B cell (primary cell): ENCODE results near the gene SFXN3. TPM values are rescaled to one million over a fixed set of nuclear protein-coding genes. Genes with fewer than 3 reads are reported as not detected.

ENCODE experiments used
- ATAC-seq: fragments of 200-7000 bp; cut with Tn5 transposase; one replicate; pipeline ENCODE4 v1.10.0; 2021; ENCODE audit warnings: low read depth, mild to moderate bottlenecking, moderate number of reproducible peaks, moderate library complexity
- CTCF ChIA-PET: fragments of 350-600 bp; sonication (Branson Sonifier 250); formaldehyde crosslinking; loops from one replicate; lab custom pipeline; 2021; ENCODE audit warnings: antibody characterized with exemption, inconsistent platforms; lab: Charles Lee
- POLR2A ChIA-PET: fragments of 350-600 bp; sonication (Branson Sonifier 250); formaldehyde crosslinking; loops from one replicate; lab custom pipeline; 2021; ENCODE audit warnings: antibody characterized with exemption; lab: Charles Lee
- DNase-seq: peaks from one replicate; pipeline ENCODE4 v3.0.0; 2013
- H2AFZ ChIP-seq: 2 replicates; pipeline ENCODE4 v1.6.1; 2012; ENCODE audit warnings: mild to moderate bottlenecking, low read depth, low read length; ENCODE audit not compliant: insufficient read depth, poor library complexity, severe bottlenecking
- H3K27ac ChIP-seq, 2 donors: 1 replicate in 1 of 2; 2 replicates in 1 of 2; pipeline ENCODE4 v1.5.1; 2012 to 2013; ENCODE audit warnings: low read length in 2 of 2, mild to moderate bottlenecking in 2 of 2, moderate library complexity in 1 of 2
- H3K27me3 ChIP-seq, 4 experiments: fragments of 200-600 bp in 1 of 4; sonication (generic) in 1 of 4; replicated peaks in 1 of 4; 1 replicate in 2 of 4; 2 replicates in 2 of 4; pipeline versions ENCODE4 v1.6.1 to v1.7.0; 2013 to 2016; ENCODE audit warnings: low read length in 3 of 4, mild to moderate bottlenecking in 2 of 4, mixed read lengths in 1 of 4, moderate library complexity in 1 of 4; ENCODE audit not compliant: insufficient read depth in 4 of 4, control insufficient read depth in 3 of 4; ENCODE audit errors: control extremely low read depth in 1 of 4
- H3K36me3 ChIP-seq, 2 experiments: replicated peaks in 1 of 2; 1 replicate in 1 of 2; 2 replicates in 1 of 2; pipeline versions ENCODE4 v1.6.1 to v1.7.1; 2013; ENCODE audit warnings: low read length in 1 of 2; ENCODE audit not compliant: insufficient read depth in 2 of 2, control insufficient read depth in 1 of 2; ENCODE audit errors: control extremely low read depth in 1 of 2, extremely low read depth in 1 of 2
- H3K4me1 ChIP-seq, 2 donors: fragments of 200-600 bp in 1 of 2; sonication (generic) in 1 of 2; 1 replicate in 1 of 2; 2 replicates in 1 of 2; pipeline versions ENCODE4 v1.5.1 to v1.6.1; 2013 to 2017; ENCODE audit warnings: low read length in 2 of 2; ENCODE audit not compliant: control insufficient read depth in 2 of 2, insufficient read depth in 2 of 2
- H3K4me2 ChIP-seq: replicated peaks from 2 replicates; pipeline ENCODE3; 2012; ENCODE audit warnings: mild to moderate bottlenecking, low read depth, low read length; ENCODE audit not compliant: poor library complexity, severe bottlenecking
- H3K4me3 ChIP-seq, 5 experiments: fragments of 200-600 bp in 1 of 5; sonication (generic) in 1 of 5; 1 replicate in 3 of 5; 2 replicates in 2 of 5; pipeline versions ENCODE4 v1.5.1 to v1.7.0; 2011 to 2016; ENCODE audit warnings: low read length in 4 of 5, mild to moderate bottlenecking in 4 of 5, low read depth in 2 of 5, control low read depth in 1 of 5, moderate library complexity in 1 of 5; ENCODE audit not compliant: insufficient read depth in 1 of 5; ENCODE audit errors: control extremely low read depth in 1 of 5, extremely low read depth in 1 of 5
- H3K79me2 ChIP-seq: fragments of 200-600 bp; sonication (generic); one replicate; pipeline ENCODE4 v1.6.0; 2016; ENCODE audit warnings: low read length; ENCODE audit not compliant: control insufficient read depth, insufficient read depth
- H3K9ac ChIP-seq: fragments of 200-600 bp; sonication (generic); 2 replicates; pipeline ENCODE4 v1.6.1; 2017; ENCODE audit warnings: mild to moderate bottlenecking, low read length, moderate library complexity
- H3K9me3 ChIP-seq, 3 donors: one replicate each; pipeline versions ENCODE4 v1.6.1 to v1.7.1; 2013; ENCODE audit warnings: low read length in 2 of 3; ENCODE audit not compliant: control insufficient read depth in 2 of 3, insufficient read depth in 1 of 3; ENCODE audit errors: control extremely low read depth in 1 of 3
- H4K20me1 ChIP-seq: 2 replicates; pipeline ENCODE4 v1.6.0; 2012; ENCODE audit warnings: mild to moderate bottlenecking, low read length; ENCODE audit not compliant: insufficient read depth, control insufficient read depth, poor library complexity, severe bottlenecking
- H3K27ac Mint-ChIP-seq: one replicate; pipeline ENCODE4 v1.8.0; 2021; ENCODE audit warnings: mixed read lengths
- H3K27me3 Mint-ChIP-seq: one replicate; pipeline ENCODE4 v1.8.0; 2021; ENCODE audit warnings: mixed read lengths
- H3K4me1 Mint-ChIP-seq: one replicate; pipeline ENCODE4 v1.8.0; 2021; ENCODE audit warnings: mixed read lengths
- H3K4me3 Mint-ChIP-seq: one replicate; pipeline ENCODE4 v1.8.0; 2021; ENCODE audit warnings: mixed read lengths
- H3K9me3 Mint-ChIP-seq: one replicate; pipeline ENCODE4 v1.8.0; 2022; ENCODE audit warnings: mixed read lengths; ENCODE audit not compliant: insufficient read depth
- EZH2 ChIP-seq: IDR thresholded peaks from 2 replicates; pipeline ENCODE4 v1.6.1; 2012; ENCODE audit warnings: borderline replicate concordance, low read depth, mild to moderate bottlenecking, moderate library complexity, low read length; ENCODE audit not compliant: insufficient read depth, poor library complexity, severe bottlenecking
- WGBS: methylation state at CpG from one replicate; pipeline ENCODE4 v1.1.5; 2013; ENCODE audit warnings: missing lambda C conversion rate; ENCODE audit not compliant: insufficient coverage; 5-methylcytosine and 5-hydroxymethylcytosine counted together
- intact Hi-C: fragments of 100-400 bp; cut with micrococcal nuclease; formaldehyde crosslinking; loops from one replicate; pipeline ENCODE4 v1.10.0; 2022
- polyA plus RNA-seq: library from polyadenylated mRNA; depleted of rRNA; stranded (reverse); fragments of >200 nt; gene quantifications from 2 replicates; pipeline ENCODE4 v1.2.3, GENCODE V29; 2012
- total RNA-seq, 2 donors: library from RNA; stranded (reverse); fragments of 120-200 nt in 1 of 2; gene quantifications; 1 replicate in 1 of 2; 2 replicates in 1 of 2; pipeline versions ENCODE4 v1.2.3 to v1.2.4, GENCODE V29; 2013 to 2022
- TF ChIP-seq, protein P1 (sequence below): fragments of 200-600 bp; IDR thresholded peaks from one replicate; pipeline ENCODE4 v1.8.0; 2022; ENCODE audit warnings: antibody characterized with exemption, mild to moderate bottlenecking

Gene SFXN3
- total and polyA plus RNA-seq, 2 donors (not counting 1 experiment from before 2014, with no cell fraction given), result 44.2 to 51.7 TPM

DNA sequence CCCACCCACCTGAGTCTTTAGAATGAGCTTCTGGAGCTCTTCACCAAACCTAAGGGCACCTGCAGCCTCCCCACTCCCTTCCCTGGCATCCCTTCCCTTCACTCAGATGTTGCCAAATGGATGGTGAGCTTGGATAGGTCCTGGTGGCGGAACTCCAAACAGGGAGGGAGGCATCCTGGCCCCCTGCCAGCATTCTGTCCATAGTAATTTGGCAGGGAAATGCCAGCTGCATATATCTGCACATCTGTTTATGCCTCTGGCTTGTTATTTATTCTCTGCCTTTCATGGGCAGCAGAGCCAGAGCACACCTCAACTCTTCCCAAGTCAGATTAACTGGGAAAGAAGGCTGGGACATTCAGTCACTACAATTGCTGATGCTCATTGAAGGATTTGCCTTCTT is 48.8 kb downstream of the SFXN3 start:
- H3K4me3 Mint-ChIP-seq, result no peak overlapping the region
- no peaks in the 10 kb centered on the region for H4K20me1 ChIP-seq
- H3K4me3 ChIP-seq, result no peak overlapping the region
- no peaks in the 10 kb centered on the region for H3K79me2 ChIP-seq
- no peaks in the 10 kb centered on the region for H3K4me1 ChIP-seq
- ChIA-PET CTCF (interaction anchor here (0.7 to 1.2 kb wide), 2 partner anchors 16 to 41 kb away, joined by 3 to 4 read pairs; no protein-coding TSS in a partner anchor), POLR2A (interaction anchor here (0.6 kb wide), 1 partner anchor 27 kb away, joined by 3 read pairs; no protein-coding TSS in a partner anchor)
- H3K27me3 Mint-ChIP-seq, result peaks cover 65% of the 10 kb centered on the region
- H3K9ac ChIP-seq, result no peak overlapping the region
- H3K9me3 Mint-ChIP-seq, result no peaks in the 10 kb centered on the region
- DNase-seq (no peak), ATAC-seq (no peak)
- H3K9me3 ChIP-seq, result no peaks in the 10 kb centered on the region
- intact Hi-C loops, result no loop called here
- H2AFZ ChIP-seq, result no peak overlapping the region
- no peak for TF ChIP-seq EZH2
- TF ChIP-seq, protein P1, sequence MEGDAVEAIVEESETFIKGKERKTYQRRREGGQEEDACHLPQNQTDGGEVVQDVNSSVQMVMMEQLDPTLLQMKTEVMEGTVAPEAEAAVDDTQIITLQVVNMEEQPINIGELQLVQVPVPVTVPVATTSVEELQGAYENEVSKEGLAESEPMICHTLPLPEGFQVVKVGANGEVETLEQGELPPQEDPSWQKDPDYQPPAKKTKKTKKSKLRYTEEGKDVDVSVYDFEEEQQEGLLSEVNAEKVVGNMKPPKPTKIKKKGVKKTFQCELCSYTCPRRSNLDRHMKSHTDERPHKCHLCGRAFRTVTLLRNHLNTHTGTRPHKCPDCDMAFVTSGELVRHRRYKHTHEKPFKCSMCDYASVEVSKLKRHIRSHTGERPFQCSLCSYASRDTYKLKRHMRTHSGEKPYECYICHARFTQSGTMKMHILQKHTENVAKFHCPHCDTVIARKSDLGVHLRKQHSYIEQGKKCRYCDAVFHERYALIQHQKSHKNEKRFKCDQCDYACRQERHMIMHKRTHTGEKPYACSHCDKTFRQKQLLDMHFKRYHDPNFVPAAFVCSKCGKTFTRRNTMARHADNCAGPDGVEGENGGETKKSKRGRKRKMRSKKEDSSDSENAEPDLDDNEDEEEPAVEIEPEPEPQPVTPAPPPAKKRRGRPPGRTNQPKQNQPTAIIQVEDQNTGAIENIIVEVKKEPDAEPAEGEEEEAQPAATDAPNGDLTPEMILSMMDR, result no peak
- no peak overlapping the region for H3K4me2 ChIP-seq
- H3K36me3 ChIP-seq, result no peaks in the 10 kb centered on the region
- H3K27ac Mint-ChIP-seq, result no peak overlapping the region
- peaks cover 0 to 71% (median 29%) of the 10 kb centered on the region in 4 experiments for H3K27me3 ChIP-seq
- H3K27ac ChIP-seq, result no peak overlapping the region
- no peaks in the 10 kb centered on the region for H3K4me1 Mint-ChIP-seq
- WGBS, result 60% methylated on average over 1 of the region's 1 CpG

DNA sequence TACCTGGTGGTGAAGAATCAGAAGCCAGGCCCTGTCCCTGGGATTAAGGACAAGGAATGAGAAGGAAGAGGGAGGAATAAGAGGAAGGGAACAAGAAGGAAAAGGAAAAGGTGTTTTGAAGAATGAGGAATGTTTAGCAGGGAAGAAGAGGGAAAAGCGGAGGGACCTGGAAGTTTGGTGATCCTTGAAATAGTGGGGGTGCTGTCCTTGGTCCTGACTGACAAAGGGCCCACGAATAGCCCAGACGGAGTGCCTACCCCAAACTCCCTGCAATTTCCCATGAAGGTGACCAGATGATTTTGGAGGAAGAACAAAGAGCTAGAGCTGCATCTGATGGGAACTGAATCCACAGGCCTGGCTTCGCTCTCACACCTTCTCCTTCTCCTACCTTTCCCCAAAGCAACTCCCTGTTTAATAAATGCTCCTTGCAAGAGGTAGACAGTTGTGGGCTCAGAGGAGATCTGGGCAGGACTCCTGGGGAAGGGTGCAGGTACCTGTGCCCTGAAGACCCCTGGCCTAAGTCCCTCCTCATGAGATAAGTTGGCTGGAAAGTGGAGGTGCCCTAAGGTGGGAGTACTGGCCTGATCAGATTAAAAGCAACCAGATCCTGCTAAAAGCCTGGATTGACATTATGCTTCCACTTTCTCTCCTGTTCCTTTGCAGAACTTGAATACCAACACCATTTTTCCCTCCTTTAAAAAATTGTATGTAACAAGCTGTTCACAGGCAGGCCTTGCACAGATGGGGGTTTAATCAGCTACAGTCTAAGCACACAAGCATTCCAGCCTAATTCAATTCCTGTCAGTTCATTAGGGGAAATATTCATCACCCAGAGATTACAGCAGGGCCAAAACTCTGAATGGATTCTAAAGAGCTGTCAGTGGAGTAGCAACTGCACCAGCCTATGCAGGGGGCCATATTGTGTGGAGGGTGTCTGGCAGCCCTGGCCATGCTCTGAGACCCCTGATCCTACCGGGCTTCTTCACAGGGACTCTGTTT is 50.2 kb downstream of the SFXN3 start:
- TF ChIP-seq, protein P1, result no peak
- TF ChIP-seq EZH2, result no peak
- no peak overlapping the region for H3K27ac Mint-ChIP-seq
- Histone ChIP-seq H3K27ac (no peak overlapping the region), H2AFZ (no peak overlapping the region), H3K9ac (no peak overlapping the region), H3K4me3 (no peak overlapping the region), H3K9me3 (no peaks in the 10 kb centered on the region), H4K20me1 (no peaks in the 10 kb centered on the region), H3K36me3 (no peaks in the 10 kb centered on the region), H3K4me2 (no peak overlapping the region), H3K27me3 (peaks cover 0 to 65% (median 20%) of the 10 kb centered on the region in 4 experiments), H3K4me1 (no peaks in the 10 kb centered on the region), H3K79me2 (no peaks in the 10 kb centered on the region)
- 71% methylated on average over 2 of the region's 5 CpGs for WGBS
- POLR2A ChIA-PET, result no interaction called here
- ATAC-seq, result no peak
- H3K4me3 Mint-ChIP-seq, result no peak overlapping the region
- peaks cover 60% of the 10 kb centered on the region for H3K27me3 Mint-ChIP-seq
- CTCF ChIA-PET, result interaction anchor here (1.4 kb wide), 1 partner anchor 12 kb away, joined by 4 read pairs; no protein-coding TSS in a partner anchor
- DNase-seq, result no peak
- no peaks in the 10 kb centered on the region for H3K4me1 Mint-ChIP-seq
- H3K9me3 Mint-ChIP-seq, result no peaks in the 10 kb centered on the region
- intact Hi-C loops, result no loop called here
